CD4-positive, alpha-beta T cell (primary cell): ENCODE measurements around the gene BTBD18. TPM values are rescaled to one million over a fixed set of nuclear protein-coding genes. Genes with fewer than 3 reads are reported as not detected.

Experiments
- ATAC-seq: fragments of 200-7000 bp; cut with Tn5 transposase; one replicate; pipeline ENCODE4 v1.10.0; 2022; ENCODE audit warnings: mild to moderate bottlenecking; ENCODE audit not compliant: poor library complexity
- CTCF ChIA-PET: fragments of 350-600 bp; sonication (Branson Sonifier 250); formaldehyde crosslinking; loops from one replicate; lab custom pipeline; 2021; ENCODE audit warnings: antibody characterized with exemption, inconsistent platforms; lab: Charles Lee
- POLR2A ChIA-PET: fragments of 350-600 bp; sonication (Branson Sonifier 250); formaldehyde crosslinking; loops from one replicate; lab custom pipeline; 2021; ENCODE audit warnings: antibody characterized with exemption, inconsistent platforms; lab: Charles Lee
- DNase-seq, 14 experiments: peaks; one replicate each; pipeline ENCODE4 v3.0.0-alpha.2; 2013 to 2020; ENCODE audit warnings: mixed read lengths in 2 of 14
- H3K27ac ChIP-seq, 2 donors: one replicate each; pipeline versions ENCODE4 v1.5.1 to v1.7.0; 2013; ENCODE audit warnings: low read length in 2 of 2, low read depth in 1 of 2, mild to moderate bottlenecking in 1 of 2
- H3K27me3 ChIP-seq, 2 experiments: 1 replicate in 1 of 2; 2 replicates in 1 of 2; pipeline versions ENCODE4 v1.6.1 to v1.7.0; 2013; ENCODE audit warnings: low read length in 2 of 2, control low read depth in 1 of 2, mild to moderate bottlenecking in 1 of 2, moderate library complexity in 1 of 2; ENCODE audit not compliant: insufficient read depth in 2 of 2, control insufficient read depth in 1 of 2
- H3K36me3 ChIP-seq: one replicate; pipeline ENCODE4 v1.6.1; 2013; ENCODE audit warnings: low read length, control low read depth; ENCODE audit not compliant: insufficient read depth
- H3K4me1 ChIP-seq: one replicate; pipeline ENCODE4 v1.6.1; 2013; ENCODE audit warnings: low read length, control low read depth; ENCODE audit not compliant: insufficient read depth
- H3K4me3 ChIP-seq: one replicate; pipeline ENCODE4 v1.5.1; 2013; ENCODE audit warnings: mild to moderate bottlenecking, low read length, moderate library complexity
- H3K9me3 ChIP-seq, 2 experiments: 1 replicate in 1 of 2; 2 replicates in 1 of 2; pipeline versions ENCODE4 v1.6.1 to v1.7.0; 2013; ENCODE audit warnings: low read length in 2 of 2, mild to moderate bottlenecking in 2 of 2, control low read depth in 1 of 2, moderate library complexity in 1 of 2; ENCODE audit not compliant: control insufficient read depth in 1 of 2, insufficient read depth in 1 of 2
- H3K27ac Mint-ChIP-seq: one replicate; pipeline ENCODE4 v1.8.0; 2020; ENCODE audit warnings: mixed read lengths
- H3K27me3 Mint-ChIP-seq: one replicate; pipeline ENCODE4 v1.8.0; 2021; ENCODE audit warnings: mixed read lengths
- H3K36me3 Mint-ChIP-seq: one replicate; pipeline ENCODE4 v1.8.0; 2021; ENCODE audit warnings: low read depth, mixed read lengths
- H3K4me1 Mint-ChIP-seq: one replicate; pipeline ENCODE4 v1.8.0; 2021; ENCODE audit warnings: low read depth, mixed read lengths
- H3K4me3 Mint-ChIP-seq: one replicate; pipeline ENCODE4 v1.8.0; 2020; ENCODE audit warnings: mild to moderate bottlenecking, mixed read lengths
- H3K9me3 Mint-ChIP-seq: one replicate; pipeline ENCODE4 v1.8.0; 2020; ENCODE audit warnings: mixed read lengths
- intact Hi-C, 2 experiments: fragments of 100-400 bp; cut with DNase I in 1 of 2; cut with micrococcal nuclease in 1 of 2; formaldehyde crosslinking; loops; one replicate each; pipeline versions ENCODE4 v1.15.1 to v1.9.0; 2023 to 2025; cut with DNase I, micrococcal nuclease
- total RNA-seq, 174 experiments: library from RNA in 2 of 174; stranded (reverse) in 2 of 174; gene quantifications; one replicate each; pipeline ENCODE4 v1.2.3 and lab custom pipeline; 2021 to 2026
- TF ChIP-seq, protein P1 (sequence below): fragments of 200-600 bp; IDR thresholded peaks from one replicate; pipeline ENCODE4 v1.8.0; 2022; ENCODE audit warnings: antibody characterized with exemption, mild to moderate bottlenecking

Gene BTBD18
- total RNA-seq, 2 experiments from 2014 or later, result not detected

DNA sequence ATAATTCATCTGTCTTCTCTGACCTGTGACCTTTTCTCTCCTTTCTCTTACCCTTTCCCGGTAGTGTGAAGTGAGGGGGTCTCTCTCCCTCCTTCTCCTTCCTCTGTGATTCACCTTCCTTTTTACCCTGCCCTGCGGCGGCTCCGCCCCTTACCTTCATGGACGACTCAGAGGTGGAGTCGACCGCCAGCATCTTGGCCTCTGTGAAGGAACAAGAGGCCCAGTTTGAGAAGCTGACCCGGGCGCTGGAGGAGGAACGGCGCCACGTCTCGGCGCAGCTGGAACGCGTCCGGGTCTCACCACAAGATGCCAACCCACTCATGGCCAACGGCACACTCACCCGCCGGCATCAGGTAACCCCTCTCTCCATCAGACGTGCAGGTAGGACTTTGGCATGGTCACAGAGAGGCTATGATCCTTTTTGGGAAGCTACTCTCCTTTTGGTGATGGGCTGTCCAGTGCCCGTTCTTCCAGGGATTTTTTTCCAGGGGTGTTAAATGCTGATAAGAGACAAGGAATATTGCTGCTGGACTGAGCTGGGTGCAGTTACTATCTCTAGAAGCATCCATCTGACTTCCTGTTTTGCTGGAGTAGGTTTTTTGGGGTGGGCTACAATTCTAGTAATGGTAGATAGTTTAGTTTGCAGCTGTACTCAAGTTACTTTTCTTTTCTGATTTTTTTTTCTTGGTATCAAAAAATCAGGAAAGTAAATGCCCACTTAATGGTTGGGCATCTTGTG lies 39.9 kb upstream of the BTBD18 start:
- Mint-ChIP-seq H3K4me1 (peaks cover 34% of the 10 kb centered on the region), H3K4me3 (peak overlapping the region; percentile 80), H3K27ac (peak overlapping the region; percentile 95), H3K27me3 (no peaks in the 10 kb centered on the region), H3K9me3 (no peaks in the 10 kb centered on the region), H3K36me3 (peaks cover 18% of the 10 kb centered on the region)
- H3K36me3 ChIP-seq, result peaks cover 4% of the 10 kb centered on the region
- TF ChIP-seq, protein P1, sequence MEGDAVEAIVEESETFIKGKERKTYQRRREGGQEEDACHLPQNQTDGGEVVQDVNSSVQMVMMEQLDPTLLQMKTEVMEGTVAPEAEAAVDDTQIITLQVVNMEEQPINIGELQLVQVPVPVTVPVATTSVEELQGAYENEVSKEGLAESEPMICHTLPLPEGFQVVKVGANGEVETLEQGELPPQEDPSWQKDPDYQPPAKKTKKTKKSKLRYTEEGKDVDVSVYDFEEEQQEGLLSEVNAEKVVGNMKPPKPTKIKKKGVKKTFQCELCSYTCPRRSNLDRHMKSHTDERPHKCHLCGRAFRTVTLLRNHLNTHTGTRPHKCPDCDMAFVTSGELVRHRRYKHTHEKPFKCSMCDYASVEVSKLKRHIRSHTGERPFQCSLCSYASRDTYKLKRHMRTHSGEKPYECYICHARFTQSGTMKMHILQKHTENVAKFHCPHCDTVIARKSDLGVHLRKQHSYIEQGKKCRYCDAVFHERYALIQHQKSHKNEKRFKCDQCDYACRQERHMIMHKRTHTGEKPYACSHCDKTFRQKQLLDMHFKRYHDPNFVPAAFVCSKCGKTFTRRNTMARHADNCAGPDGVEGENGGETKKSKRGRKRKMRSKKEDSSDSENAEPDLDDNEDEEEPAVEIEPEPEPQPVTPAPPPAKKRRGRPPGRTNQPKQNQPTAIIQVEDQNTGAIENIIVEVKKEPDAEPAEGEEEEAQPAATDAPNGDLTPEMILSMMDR, result no peak
- H3K27ac ChIP-seq, result peak overlapping the region; percentile 79 to 83
- ATAC-seq, result peak; percentile 8
- intact Hi-C loops, result loop anchor here in 1 of 2 experiments (1.0 to 5.0 kb wide), 4 partner anchors 51 to 786 kb away; partner anchors contain the start of genes LPXN, MED19, SELENOH and TMX2
- no peaks in the 10 kb centered on the region for H3K27me3 ChIP-seq
- DNase-seq, result peak in 4 of 14 experiments; percentile 2 to 30 (median 14)
- H3K9me3 ChIP-seq, result no peaks in the 10 kb centered on the region
- POLR2A ChIA-PET, result interaction anchor here (1.0 to 1.9 kb wide), 3 partner anchors 9 to 50 kb away, joined by 3 to 13 read pairs (median 4); partner anchors contain the start of gene SELENOH
- CTCF ChIA-PET, result interaction anchor here (1.7 kb wide), 1 partner anchor 9 kb away, joined by 8 read pairs; no protein-coding TSS in a partner anchor
- no peak overlapping the region for H3K4me3 ChIP-seq
- peaks cover 31% of the 10 kb centered on the region for H3K4me1 ChIP-seq

DNA sequence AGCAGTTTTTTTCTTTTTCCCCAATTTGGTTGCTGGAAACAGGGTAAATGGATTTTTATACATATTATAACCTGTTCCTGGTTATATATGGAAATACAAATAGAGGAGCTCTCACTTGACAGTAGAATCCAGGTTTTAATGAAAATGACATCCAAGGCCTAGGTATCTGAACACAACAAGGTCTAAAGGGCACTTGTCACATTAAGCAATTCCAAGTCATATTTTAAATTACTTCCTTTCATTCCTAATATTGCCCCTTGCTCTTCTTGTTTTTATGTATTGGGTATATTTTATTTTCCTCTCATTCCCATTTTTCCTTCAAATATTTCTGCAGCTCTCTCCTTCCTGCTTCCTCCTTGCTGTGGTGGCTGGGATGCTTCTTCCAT lies 37.1 kb upstream of the BTBD18 start:
- no peaks in the 10 kb centered on the region for H3K27me3 Mint-ChIP-seq
- ChIA-PET POLR2A (interaction anchor here (1.1 kb wide), 1 partner anchor 47 kb away, joined by 4 read pairs; the partner anchor contains the start of gene SELENOH), CTCF (interaction anchor here (2.4 kb wide), 1 partner anchor 12 kb away, joined by 11 read pairs; no protein-coding TSS in a partner anchor)
- Histone ChIP-seq H3K4me3 (no peak overlapping the region), H3K27ac (no peak overlapping the region), H3K36me3 (no peaks in the 10 kb centered on the region), H3K9me3 (no peaks in the 10 kb centered on the region), H3K4me1 (peaks cover 28% of the 10 kb centered on the region), H3K27me3 (no peaks in the 10 kb centered on the region)
- no peak overlapping the region for H3K27ac Mint-ChIP-seq
- TF ChIP-seq, protein P1, result no peak
- peaks cover 5% of the 10 kb centered on the region for H3K36me3 Mint-ChIP-seq
- intact Hi-C loops, result no loop called here
- H3K4me3 Mint-ChIP-seq, result no peak overlapping the region
- DNase-seq, result no peak
- H3K9me3 Mint-ChIP-seq, result no peaks in the 10 kb centered on the region
- peaks cover 28% of the 10 kb centered on the region for H3K4me1 Mint-ChIP-seq
- no peak for ATAC-seq

DNA sequence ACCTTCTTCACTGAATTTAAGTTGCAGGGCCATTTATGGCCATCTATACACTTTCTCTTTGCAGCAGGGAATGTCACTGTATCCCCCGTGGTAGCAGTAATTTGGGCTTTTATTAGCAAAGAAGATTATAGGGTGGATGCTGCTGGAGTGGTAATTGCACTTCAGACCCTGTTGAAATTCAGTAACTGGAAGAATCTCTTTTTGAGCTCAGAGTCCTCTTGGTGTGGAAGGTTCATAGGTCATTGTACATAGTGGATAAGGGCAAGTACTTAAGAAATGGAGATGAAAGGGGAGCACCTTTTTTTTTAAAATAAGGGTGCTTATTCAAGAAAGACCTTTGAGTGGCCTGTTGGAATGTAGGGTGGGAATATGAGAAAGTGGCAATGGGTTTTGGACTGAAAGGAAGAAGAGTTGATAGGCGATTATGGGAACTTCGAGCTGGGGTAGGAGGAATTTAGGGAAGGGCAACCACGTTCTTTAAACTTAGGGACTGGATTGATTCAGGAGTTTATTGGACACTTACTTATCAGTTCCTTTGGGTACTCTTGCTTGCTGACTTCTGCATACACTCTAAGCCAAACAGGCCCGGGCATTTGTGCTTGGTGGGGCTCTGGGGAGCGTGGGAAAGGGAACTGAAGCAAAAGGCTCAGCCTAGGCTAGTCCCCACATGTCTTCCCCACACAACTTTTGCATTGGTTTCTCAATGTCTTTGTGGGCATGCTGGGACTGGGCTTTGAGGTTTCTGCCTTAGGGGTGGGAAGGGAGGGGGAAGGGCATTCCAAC lies 36.5 kb upstream of the BTBD18 start:
- Histone ChIP-seq H3K4me1 (peaks cover 22% of the 10 kb centered on the region), H3K27ac (no peak overlapping the region), H3K27me3 (no peaks in the 10 kb centered on the region), H3K4me3 (no peak overlapping the region), H3K9me3 (no peaks in the 10 kb centered on the region), H3K36me3 (no peaks in the 10 kb centered on the region)
- Mint-ChIP-seq H3K27me3 (no peaks in the 10 kb centered on the region), H3K36me3 (peaks cover 5% of the 10 kb centered on the region), H3K9me3 (no peaks in the 10 kb centered on the region), H3K27ac (peak overlapping the region; percentile 11), H3K4me3 (no peak overlapping the region), H3K4me1 (peaks cover 23% of the 10 kb centered on the region)
- ATAC-seq (no peak), DNase-seq (peak in 2 of 14 experiments; percentile 18 to 19)
- intact Hi-C loops, result no loop called here
- ChIA-PET CTCF (interaction anchor here (2.4 kb wide), 1 partner anchor 13 kb away, joined by 11 read pairs; no protein-coding TSS in a partner anchor), POLR2A (interaction anchor here (1.1 kb wide), 1 partner anchor 46 kb away, joined by 4 read pairs; the partner anchor contains the start of gene SELENOH)
- TF ChIP-seq, protein P1, result no peak
